Keratinocyte (primary cell): ENCODE data around the gene TRPC4AP. TPM values are rescaled to one million over a fixed set of nuclear protein-coding genes. Genes with fewer than 3 reads are reported as not detected.

Experiments used
- DNase-seq: peaks from one replicate; pipeline ENCODE4 v3.0.0-alpha.2; 2011; ENCODE audit warnings: low read depth, missing footprints, low spot score
- FAIRE-seq: peaks from 2 replicates; lab custom pipeline; 2011; peaks lifted over from hg19 to GRCh38; lab: Jason Lieb, UNC
- H2AFZ ChIP-seq: 2 replicates; pipeline ENCODE4 v1.6.0; 2012; ENCODE audit warnings: low read length, control low read depth, inconsistent platforms; ENCODE audit not compliant: control insufficient read depth
- H3K27ac ChIP-seq: 2 replicates; pipeline ENCODE4 v1.5.1; 2011; ENCODE audit warnings: low read length; ENCODE audit not compliant: control insufficient read depth, insufficient read depth
- H3K27me3 ChIP-seq: 3 replicates; pipeline ENCODE4 v1.6.0; 2011; ENCODE audit warnings: low read length; ENCODE audit not compliant: control insufficient read depth, insufficient read depth; ENCODE audit errors: extremely low read depth
- H3K36me3 ChIP-seq, 2 experiments: 2 replicates in 1 of 2; 3 replicates in 1 of 2; pipeline ENCODE4 v1.5.1; 2011; ENCODE audit warnings: low read length in 2 of 2, mild to moderate bottlenecking in 1 of 2; ENCODE audit not compliant: control insufficient read depth in 2 of 2, insufficient read depth in 2 of 2; ENCODE audit errors: extremely low read depth in 1 of 2
- H3K4me1 ChIP-seq: 3 replicates; pipeline ENCODE4 v1.5.1; 2011; ENCODE audit warnings: low read length; ENCODE audit not compliant: control insufficient read depth, insufficient read depth; ENCODE audit errors: extremely low read depth
- H3K4me2 ChIP-seq: 3 replicates; pipeline ENCODE4 v1.6.0; 2011; ENCODE audit warnings: low read depth, low read length; ENCODE audit not compliant: control insufficient read depth, insufficient read depth; ENCODE audit errors: extremely low read depth
- H3K4me3 ChIP-seq, 3 experiments: fragments of 200-600 bp in 1 of 3; sonication (generic) in 1 of 3; 2 replicates in 2 of 3; 3 replicates in 1 of 3; pipeline ENCODE4 v1.5.1; 2011 to 2016; ENCODE audit warnings: low read length in 3 of 3, mild to moderate bottlenecking in 3 of 3, control low read depth in 2 of 3, inconsistent platforms in 1 of 3, low read depth in 1 of 3, mixed read lengths in 1 of 3, mixed run types in 1 of 3, moderate library complexity in 1 of 3; ENCODE audit not compliant: control insufficient read depth in 2 of 3, insufficient read depth in 2 of 3; ENCODE audit errors: extremely low read depth in 1 of 3
- H3K79me2 ChIP-seq: 2 replicates; pipeline ENCODE4 v1.6.0; 2012; ENCODE audit warnings: low read length; ENCODE audit not compliant: control insufficient read depth, insufficient read depth
- H3K9ac ChIP-seq: 3 replicates; pipeline ENCODE4 v1.6.0; 2011; ENCODE audit warnings: low read length; ENCODE audit not compliant: control insufficient read depth, insufficient read depth; ENCODE audit errors: extremely low read depth
- H3K9me1 ChIP-seq: 3 replicates; pipeline ENCODE4 v1.6.0; 2011; ENCODE audit warnings: low read length; ENCODE audit not compliant: control insufficient read depth, insufficient read depth; ENCODE audit errors: extremely low read depth
- H3K9me3 ChIP-seq: 2 replicates; pipeline ENCODE4 v1.5.1; 2012; ENCODE audit warnings: low read depth, low read length; ENCODE audit not compliant: control insufficient read depth
- H4K20me1 ChIP-seq: 3 replicates; pipeline ENCODE4 v1.6.0; 2011; ENCODE audit warnings: low read length; ENCODE audit not compliant: control insufficient read depth, insufficient read depth; ENCODE audit errors: extremely low read depth
- CTCF ChIP-seq, 3 experiments: IDR thresholded peaks in 1 of 3; conservative IDR thresholded peaks in 1 of 3; optimal IDR thresholded peaks in 1 of 3; 2 replicates in 2 of 3; 3 replicates in 1 of 3; pipeline versions ENCODE3 to v1.5.1; 2011; ENCODE audit warnings: low read length in 3 of 3, mild to moderate bottlenecking in 3 of 3, moderate library complexity in 2 of 3, control low read depth in 1 of 3, inconsistent platforms in 1 of 3; ENCODE audit not compliant: insufficient read depth in 2 of 3; ENCODE audit errors: extremely low read depth in 1 of 3
- EZH2 ChIP-seq: IDR thresholded peaks from one replicate; pipeline ENCODE4 v1.6.1; 2012; ENCODE audit warnings: inconsistent platforms, mild to moderate bottlenecking, low read length, moderate library complexity
- dilution Hi-C: fragments of 300-500 bp; cut with MboI; formaldehyde crosslinking; loops from one replicate; pipeline ENCODE4 v1.7.0; 2020; ENCODE audit warnings: low sequenced_read_pairs; ENCODE audit not compliant: extremely low pct_ligation_motif_present
- polyA plus RNA-seq, 5 experiments: library from polyadenylated mRNA; depleted of rRNA in 3 of 5; stranded (reverse) in 3 of 5; stranded (forward) in 1 of 5; unstranded in 1 of 5; fragments of >200 nt; gene quantifications; 1 replicate in 1 of 5; 2 replicates in 3 of 5; 3 replicates in 1 of 5; pipeline versions ENCODE4 v1.2.1 to v1.2.3, GENCODE V29; 2011 to 2012; ENCODE audit warnings: missing spikeins in 2 of 5, low read depth in 1 of 5, low replicate concordance in 1 of 5

The TRPC4AP gene
- polyA plus RNA-seq, 1 donor (not counting 4 experiments of a cell fraction or from before 2014, with no cell fraction given), result 53.9 TPM

GRCh38 chr20:34955231-34956040, 137.2 kb downstream of the TRPC4AP start, which contains the start of the genes GSS and MYH7B:
Gene GSS, minus strand, starts transcription at chr20:34955806. Its CDS starts 3,954 bp downstream, at chr20:34951852.
Gene MYH7B, plus strand, starts transcription at chr20:34955868. Its CDS starts 22,138 bp downstream, at chr20:34978006.
- Histone ChIP-seq H3K9me3 (no peaks in the 10 kb centered on the region), H3K4me1 (peaks cover 38% of the 10 kb centered on the region), H3K9ac (peak within 1 kb of the TSS; percentile 90), H3K27me3 (no peaks in the 10 kb centered on the region), H2AFZ (peak within 1 kb of the TSS; percentile 89), H4K20me1 (no peaks in the 10 kb centered on the region), H3K4me3 (peak within 1 kb of the TSS; percentile 57 to 94 (median 91)), H3K27ac (peak within 1 kb of the TSS; percentile 84), H3K36me3 (no peaks in the 10 kb centered on the region), H3K4me2 (peak within 1 kb of the TSS; percentile 100), H3K79me2 (peaks cover 12% of the 10 kb centered on the region), H3K9me1 (peaks cover 2% of the 10 kb centered on the region)
- peak; percentile 43 for FAIRE-seq
- TF ChIP-seq EZH2, result no peak
- TF ChIP-seq CTCF (optimal IDR thresholded peaks at IDR 0.05 in 1 of 3, IDR thresholded peaks at IDR 0.05 in 1 of 3, conservative IDR thresholded peaks at IDR 0.05 in 1 of 3; ENCODE audit: extremely low read depth in 1 of 3, insufficient read depth in 2 of 3, low read length in 3 of 3), result peak; percentile 32 to 85 (median 49)
- dilution Hi-C loops, result no loop called here
- peak; percentile 76 for DNase-seq

DNA sequence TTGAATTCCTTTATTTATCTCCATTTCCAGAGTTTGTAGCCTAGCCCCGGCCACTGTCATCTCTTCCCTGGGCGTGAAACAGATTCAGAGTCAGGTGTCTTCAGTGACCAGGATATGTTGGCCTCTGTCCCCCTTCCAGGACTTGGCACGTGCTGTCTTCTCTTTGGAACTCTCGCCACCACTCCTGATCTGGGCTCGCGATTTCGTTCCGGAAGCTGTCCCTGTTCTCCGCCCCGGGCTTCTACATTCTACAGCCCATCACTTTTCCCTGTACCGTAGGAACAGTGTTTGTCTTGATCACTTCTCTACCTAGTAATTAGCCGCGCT, 137.7 kb downstream of the TRPC4AP start:
- Histone ChIP-seq H3K79me2 (peaks cover 12% of the 10 kb centered on the region), H3K9me3 (no peaks in the 10 kb centered on the region), H4K20me1 (no peaks in the 10 kb centered on the region), H2AFZ (peak overlapping the region; percentile 82), H3K9me1 (peaks cover 2% of the 10 kb centered on the region), H3K4me1 (peaks cover 38% of the 10 kb centered on the region), H3K9ac (peak overlapping the region; percentile 90), H3K27ac (peak overlapping the region; percentile 84), H3K36me3 (peaks cover 0 to 4% of the 10 kb centered on the region in 2 experiments), H3K4me3 (peak overlapping the region; percentile 57 to 94 (median 91)), H3K4me2 (peak overlapping the region; percentile 100), H3K27me3 (no peaks in the 10 kb centered on the region)
- DNase-seq (no peak), FAIRE-seq (no peak)
- TF ChIP-seq EZH2 (no peak), CTCF (optimal IDR thresholded peaks at IDR 0.05 in 1 of 3, IDR thresholded peaks at IDR 0.05 in 1 of 3, conservative IDR thresholded peaks at IDR 0.05 in 1 of 3; ENCODE audit: extremely low read depth in 1 of 3, insufficient read depth in 2 of 3, low read length in 3 of 3) (no peak)
- dilution Hi-C loops, result no loop called here
